GM19035 (cell line): ENCODE results near the gene VAV2.
"Not testable (repeated sequence)": the region's sequence is repeated elsewhere in the genome, so short reads cannot be mapped to it uniquely, and the experiment has no call there.

ENCODE experiments used
- ATAC-seq: cut with Tn5 transposase; IDR thresholded peaks from one replicate; pipeline ENCODE4 v1.9.1; 2021; ENCODE audit not compliant: unreplicated experiment

Gene VAV2

GRCh38 chr9:133998915-133999595 is 6.9 kb upstream of the VAV2 start:
- ATAC-seq = no peak

DNA sequence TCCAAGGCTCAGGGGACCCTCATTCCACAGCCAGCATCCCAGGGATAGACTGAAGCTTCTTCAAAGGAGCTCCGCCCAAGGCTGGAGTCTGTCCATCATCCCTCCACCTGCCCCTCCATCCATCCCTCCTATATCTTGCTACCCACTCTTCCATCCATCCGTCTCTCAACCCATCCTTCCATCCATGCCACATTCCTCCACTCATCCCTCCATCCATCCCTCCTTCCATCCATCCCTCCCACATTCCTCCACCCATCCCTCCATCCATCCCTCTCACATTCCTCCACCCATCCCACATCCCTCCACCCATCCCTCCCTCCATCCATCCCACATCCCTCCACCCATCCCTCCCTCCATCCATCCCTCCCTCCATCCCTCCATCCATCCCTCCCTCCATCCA is 5.5 kb upstream of the VAV2 start:
- ATAC-seq = no peak

GRCh38 chr9:133996531-133997520 is 4.7 kb upstream of the VAV2 start:
- no peak for ATAC-seq

- ATAC-seq = no peak
Observed at GRCh38 chr9:133995012-133995896, 3.1 kb upstream of the VAV2 start.

- peak; percentile 26 for ATAC-seq
Observed at GRCh38 chr9:133994353-133995011, 2.4 kb upstream of the VAV2 start.

DNA sequence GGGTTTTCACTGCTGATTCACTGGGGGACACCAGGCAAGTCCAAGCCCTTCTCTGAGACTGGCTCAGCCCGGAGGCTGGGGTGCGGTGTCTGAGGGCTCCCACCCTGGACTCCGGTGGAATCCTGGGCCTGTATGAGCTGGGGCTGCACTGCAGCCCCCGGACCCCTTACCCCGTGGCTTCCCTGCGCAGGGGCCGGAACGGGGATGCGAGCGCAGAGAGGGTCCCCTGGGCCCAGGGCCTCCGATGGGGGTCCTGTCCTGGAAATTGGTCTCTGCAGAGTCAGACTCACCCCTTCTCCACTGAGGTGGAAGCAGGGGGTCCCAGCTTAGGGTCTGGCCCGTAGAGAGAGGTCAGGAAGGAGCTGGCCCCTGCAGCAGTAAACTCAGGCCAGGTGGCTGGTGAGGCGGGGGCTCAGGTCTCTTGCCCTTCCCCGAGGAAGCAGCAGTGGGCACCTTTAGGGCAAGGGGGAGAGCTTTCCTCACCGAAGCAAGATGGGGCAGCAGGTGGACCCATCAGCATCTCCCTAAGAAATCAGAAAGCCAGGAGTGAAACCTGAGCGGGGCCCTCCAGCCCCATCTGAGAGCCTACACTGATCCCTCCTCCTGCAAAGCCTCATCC is 1.6 kb upstream of the VAV2 start:
- ATAC-seq = no peak

DNA sequence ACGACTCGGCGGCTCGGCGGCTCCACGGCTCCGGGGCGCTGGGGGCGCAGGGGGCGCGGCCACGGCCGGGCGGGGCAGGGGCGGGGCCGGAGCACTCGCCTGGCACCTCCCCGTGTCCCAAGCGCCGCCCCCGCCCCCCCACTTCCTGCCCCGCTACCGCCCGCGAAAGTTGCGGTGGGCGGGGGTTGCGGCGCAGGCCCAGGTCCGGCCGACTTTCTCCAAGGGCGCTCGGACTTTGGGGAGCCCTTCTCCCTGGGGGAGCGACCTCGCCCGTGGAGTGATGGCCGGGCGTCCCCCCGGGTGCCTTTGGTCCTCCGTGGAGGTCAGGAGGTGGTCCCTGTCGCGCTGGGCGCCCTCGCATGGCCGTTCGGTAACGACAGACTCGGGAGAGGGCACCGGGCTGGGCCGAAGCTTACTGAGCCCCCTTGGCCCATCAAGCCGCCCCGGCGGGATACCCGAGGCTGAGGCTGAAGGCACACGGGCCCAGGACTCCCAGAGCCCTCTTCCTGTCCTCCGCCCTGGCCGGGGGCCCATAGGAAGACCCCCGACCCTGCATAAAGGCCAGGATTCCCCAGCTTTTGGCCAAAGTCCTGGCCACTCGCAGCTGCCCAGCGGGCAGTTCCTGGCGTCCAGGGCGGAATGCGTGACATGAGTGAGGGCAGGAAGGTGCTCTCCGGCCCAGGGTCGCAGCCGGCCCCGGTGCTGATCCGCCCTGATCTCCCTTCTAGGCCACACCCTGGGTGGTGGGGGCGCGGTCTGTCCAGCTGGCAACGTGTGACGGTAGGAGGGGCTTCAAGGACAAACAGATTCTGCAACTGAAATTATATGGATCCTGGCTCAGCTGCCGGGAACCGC is 883 bp upstream of the VAV2 start:
- peak; percentile 48 for ATAC-seq

- ATAC-seq = peak; percentile 20
Observed at GRCh38 chr9:133991214-133991921, 756 bp downstream of the VAV2 start.

- ATAC-seq = no peak
Observed at GRCh38 chr9:133990366-133991213, 1.5 kb downstream of the VAV2 start.

GRCh38 chr9:133989625-133990365 is 2.3 kb downstream of the VAV2 start:
- ATAC-seq = no peak

DNA sequence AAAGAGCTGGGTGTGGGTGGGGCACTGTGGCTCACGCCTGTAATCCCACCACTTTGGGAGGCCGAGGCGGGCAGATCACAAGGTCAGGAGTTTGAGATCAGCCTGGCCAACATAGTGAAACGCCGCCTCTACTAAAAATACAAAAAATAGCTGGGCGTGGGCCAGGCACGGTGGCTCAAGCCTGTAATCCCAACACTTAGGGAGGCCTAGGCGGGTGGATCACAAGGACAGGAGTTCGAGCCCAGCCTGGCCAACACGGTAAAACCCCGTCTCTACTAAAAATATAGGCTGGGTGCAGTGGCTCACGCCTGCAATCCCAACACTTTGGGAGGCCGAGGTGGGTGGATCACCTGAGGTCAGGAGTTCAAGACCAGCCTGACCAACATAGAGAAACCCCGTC is 3.4 kb downstream of the VAV2 start:
- ATAC-seq = not testable (repeated sequence)

GRCh38 chr9:133987946-133988665 is 4.0 kb downstream of the VAV2 start:
- no peak for ATAC-seq

DNA sequence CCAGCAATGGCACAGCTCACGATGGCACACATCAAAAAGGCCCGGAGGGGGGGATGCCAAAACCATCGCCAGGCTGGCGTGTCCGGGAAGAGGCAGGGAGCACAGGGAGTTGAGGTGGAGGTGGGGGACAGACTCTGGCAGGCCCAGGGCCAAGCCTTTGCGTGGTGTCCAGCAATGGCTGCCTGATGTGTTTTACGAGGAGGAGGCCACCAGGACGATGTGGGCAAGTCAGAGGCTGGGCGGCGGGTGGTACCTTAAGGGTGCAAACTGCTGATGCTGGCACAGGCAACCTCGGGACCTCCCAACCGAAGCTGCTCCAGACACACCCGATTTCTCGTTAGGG is 4.7 kb downstream of the VAV2 start:
- ATAC-seq = no peak

GRCh38 chr9:133986774-133987445 is 5.2 kb downstream of the VAV2 start:
- ATAC-seq = no peak

DNA sequence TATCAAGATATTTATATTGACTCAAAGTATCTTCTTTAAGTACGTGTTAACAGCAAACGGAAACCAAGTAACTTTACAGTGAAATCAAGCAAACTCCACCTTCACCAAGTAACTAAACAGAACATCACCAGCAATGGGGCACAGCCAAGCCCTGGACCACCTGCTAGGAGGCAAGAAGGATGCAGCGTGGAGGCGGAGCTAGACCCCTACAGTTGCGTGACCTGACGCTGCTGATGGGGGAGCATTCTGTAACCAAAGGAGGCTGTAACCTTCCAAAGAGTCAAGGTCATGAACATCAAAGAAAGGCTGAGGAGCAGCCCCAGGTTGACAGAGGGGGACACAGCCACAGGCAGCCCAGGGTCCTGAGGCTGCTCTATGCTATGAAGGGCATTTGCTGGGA is 6.1 kb downstream of the VAV2 start:
- ATAC-seq = no peak
